Uterus (tissue), 4 donors: ENCODE measurements around the gene FGF14. TPM values are rescaled to one million over a fixed set of nuclear protein-coding genes. Genes with fewer than 3 reads are reported as not detected.

Source experiments
- DNase-seq, 2 donors: peaks; one replicate each; pipeline ENCODE4 v3.0.0-alpha.2; 2019 to 2020
- H3K27ac ChIP-seq, 2 donors: fragments of 200-600 bp; sonication (generic); 1 replicate in 1 of 2; 2 replicates in 1 of 2; pipeline ENCODE4 v1.5.1; 2016 to 2018
- H3K27me3 ChIP-seq, 2 donors: fragments of 200-600 bp; sonication (generic); one replicate each; pipeline ENCODE4 v1.5.1; 2018 to 2019; ENCODE audit warnings: control low read depth in 1 of 2
- H3K36me3 ChIP-seq, 2 donors: fragments of 200-600 bp; sonication (generic); one replicate each; pipeline ENCODE4 v1.5.1; 2019; ENCODE audit warnings: control low read depth in 1 of 2
- H3K4me1 ChIP-seq, 2 donors: fragments of 200-600 bp; sonication (generic); one replicate each; pipeline ENCODE4 v1.5.1; 2018 to 2019; ENCODE audit warnings: control low read depth in 1 of 2
- H3K4me3 ChIP-seq, 2 donors: fragments of 200-600 bp; sonication (generic); 1 replicate in 1 of 2; 2 replicates in 1 of 2; pipeline ENCODE4 v1.5.1; 2018 to 2019; ENCODE audit warnings: mild to moderate bottlenecking in 1 of 2
- H3K9me3 ChIP-seq, 2 donors: fragments of 200-600 bp; sonication (generic); one replicate each; pipeline ENCODE4 v1.5.1; 2019; ENCODE audit warnings: control low read depth in 1 of 2
- POLR2A ChIP-seq, 2 donors: fragments of 450-650 bp; IDR thresholded peaks; one replicate each; pipeline ENCODE4 v1.6.1; 2016; ENCODE audit warnings: antibody characterized with exemption in 2 of 2, mild to moderate bottlenecking in 1 of 2, moderate library complexity in 1 of 2
- intact Hi-C: fragments of 100-400 bp; cut with DNase I; formaldehyde crosslinking; loops from one replicate; pipeline ENCODE4 v1.15.1; 2023; ENCODE audit warnings: low total_unique reads
- total RNA-seq, 4 donors: library from RNA; depleted of rRNA in 3 of 4; stranded (reverse); fragments of >200 nt in 3 of 4; gene quantifications; one replicate each; pipeline versions ENCODE4 v1.1.0 to v1.2.4, GENCODE V29; 2014 to 2023
- TF ChIP-seq, protein P1 (sequence below), 4 experiments: fragments of 200-600 bp in 2 of 4; fragments of 450-650 bp in 2 of 4; sonication (generic) in 2 of 4; IDR thresholded peaks; one replicate each; pipeline ENCODE4 v1.5.1; 2016 to 2019; ENCODE audit warnings: antibody characterized with exemption in 4 of 4, mild to moderate bottlenecking in 2 of 4, moderate library complexity in 1 of 4
- donor health status: DM: yes; HTN: yes; CAD: no.

The FGF14 gene
- total RNA-seq, 4 donors from 2014 or later: under 0.01 to 0.98 (median 0.62) TPM; not detected in 1

DNA sequence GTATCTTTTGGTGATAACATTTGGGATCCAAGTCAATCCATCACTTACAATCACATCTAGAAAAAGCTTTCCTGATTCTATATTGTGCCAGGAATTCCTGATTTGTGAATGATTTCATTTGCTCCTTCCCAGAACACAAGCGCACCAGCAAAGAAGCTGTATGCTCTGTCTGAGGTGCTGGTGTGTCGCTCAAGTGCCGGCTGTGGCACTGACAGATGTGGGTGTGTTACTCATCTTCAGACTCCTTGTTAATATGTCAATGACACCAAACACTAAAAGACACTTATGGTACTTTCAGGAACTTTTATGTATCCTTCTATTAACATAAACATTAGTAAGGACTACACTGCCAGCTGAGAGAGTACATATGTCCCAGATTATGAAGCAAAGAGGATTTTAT is 520.3 kb downstream of the FGF14 start:
- no peak for DNase-seq
- Histone ChIP-seq H3K4me3 (no peak overlapping the region), H3K27me3 (no peaks in the 10 kb centered on the region), H3K36me3 (no peaks in the 10 kb centered on the region), H3K4me1 (no peaks in the 10 kb centered on the region), H3K9me3 (no peaks in the 10 kb centered on the region), H3K27ac (no peak overlapping the region)
- TF ChIP-seq, protein P1, sequence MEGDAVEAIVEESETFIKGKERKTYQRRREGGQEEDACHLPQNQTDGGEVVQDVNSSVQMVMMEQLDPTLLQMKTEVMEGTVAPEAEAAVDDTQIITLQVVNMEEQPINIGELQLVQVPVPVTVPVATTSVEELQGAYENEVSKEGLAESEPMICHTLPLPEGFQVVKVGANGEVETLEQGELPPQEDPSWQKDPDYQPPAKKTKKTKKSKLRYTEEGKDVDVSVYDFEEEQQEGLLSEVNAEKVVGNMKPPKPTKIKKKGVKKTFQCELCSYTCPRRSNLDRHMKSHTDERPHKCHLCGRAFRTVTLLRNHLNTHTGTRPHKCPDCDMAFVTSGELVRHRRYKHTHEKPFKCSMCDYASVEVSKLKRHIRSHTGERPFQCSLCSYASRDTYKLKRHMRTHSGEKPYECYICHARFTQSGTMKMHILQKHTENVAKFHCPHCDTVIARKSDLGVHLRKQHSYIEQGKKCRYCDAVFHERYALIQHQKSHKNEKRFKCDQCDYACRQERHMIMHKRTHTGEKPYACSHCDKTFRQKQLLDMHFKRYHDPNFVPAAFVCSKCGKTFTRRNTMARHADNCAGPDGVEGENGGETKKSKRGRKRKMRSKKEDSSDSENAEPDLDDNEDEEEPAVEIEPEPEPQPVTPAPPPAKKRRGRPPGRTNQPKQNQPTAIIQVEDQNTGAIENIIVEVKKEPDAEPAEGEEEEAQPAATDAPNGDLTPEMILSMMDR (IDR thresholded peaks at IDR 0.05): no peak
- no peak for TF ChIP-seq POLR2A (IDR thresholded peaks at IDR 0.05)
- intact Hi-C loops: no loop called here

DNA sequence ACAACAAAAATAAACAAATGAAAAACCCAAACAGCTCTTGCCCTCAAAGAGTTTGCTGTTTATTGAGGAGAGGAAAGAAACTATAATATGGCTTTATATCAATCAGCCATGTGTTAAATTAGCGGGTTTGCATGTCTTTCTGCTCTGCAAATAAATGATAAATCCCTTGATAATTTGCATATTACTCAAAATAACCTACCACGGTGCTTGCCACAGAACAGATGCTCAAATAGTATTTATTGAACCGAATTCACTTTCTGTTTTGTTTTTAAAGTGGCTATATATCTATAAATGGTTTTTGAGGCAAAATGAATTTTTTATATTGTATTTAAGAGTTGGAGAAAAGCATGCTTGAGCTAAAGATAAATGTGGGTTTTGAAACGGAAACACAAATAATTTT is 521.3 kb downstream of the FGF14 start:
- TF ChIP-seq POLR2A (IDR thresholded peaks at IDR 0.05): no peak
- TF ChIP-seq, protein P1 (IDR thresholded peaks at IDR 0.05): no peak
- Histone ChIP-seq H3K4me1 (no peaks in the 10 kb centered on the region), H3K27ac (no peak overlapping the region), H3K36me3 (no peaks in the 10 kb centered on the region), H3K4me3 (no peak overlapping the region), H3K27me3 (no peaks in the 10 kb centered on the region), H3K9me3 (no peaks in the 10 kb centered on the region)
- no peak for DNase-seq
- intact Hi-C loops: no loop called here

DNA sequence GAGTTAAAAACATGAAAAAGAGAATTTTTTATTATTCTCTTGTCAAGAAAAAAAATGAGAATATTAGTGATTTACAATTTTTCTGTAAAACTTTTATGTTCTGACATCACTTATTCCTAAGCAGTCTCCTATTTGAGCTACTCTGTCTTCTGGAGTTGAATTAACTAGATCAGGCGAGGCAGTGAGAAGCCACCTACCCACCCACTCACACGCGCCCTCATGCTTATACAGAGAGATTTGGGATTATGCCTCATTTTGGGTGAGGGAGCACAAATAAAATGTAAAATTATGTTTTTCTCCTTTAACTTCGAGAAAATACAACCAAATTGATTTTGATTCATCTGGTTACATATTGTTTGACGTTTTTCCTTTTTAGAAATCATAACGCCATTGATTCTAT is 524.9 kb downstream of the FGF14 start:
- Histone ChIP-seq H3K4me3 (no peak overlapping the region), H3K36me3 (no peaks in the 10 kb centered on the region), H3K27ac (no peak overlapping the region), H3K9me3 (no peaks in the 10 kb centered on the region), H3K27me3 (no peaks in the 10 kb centered on the region), H3K4me1 (no peaks in the 10 kb centered on the region)
- TF ChIP-seq, protein P1 (IDR thresholded peaks at IDR 0.05): no peak
- TF ChIP-seq POLR2A (IDR thresholded peaks at IDR 0.05): no peak
- intact Hi-C loops: no loop called here
- no peak for DNase-seq

DNA sequence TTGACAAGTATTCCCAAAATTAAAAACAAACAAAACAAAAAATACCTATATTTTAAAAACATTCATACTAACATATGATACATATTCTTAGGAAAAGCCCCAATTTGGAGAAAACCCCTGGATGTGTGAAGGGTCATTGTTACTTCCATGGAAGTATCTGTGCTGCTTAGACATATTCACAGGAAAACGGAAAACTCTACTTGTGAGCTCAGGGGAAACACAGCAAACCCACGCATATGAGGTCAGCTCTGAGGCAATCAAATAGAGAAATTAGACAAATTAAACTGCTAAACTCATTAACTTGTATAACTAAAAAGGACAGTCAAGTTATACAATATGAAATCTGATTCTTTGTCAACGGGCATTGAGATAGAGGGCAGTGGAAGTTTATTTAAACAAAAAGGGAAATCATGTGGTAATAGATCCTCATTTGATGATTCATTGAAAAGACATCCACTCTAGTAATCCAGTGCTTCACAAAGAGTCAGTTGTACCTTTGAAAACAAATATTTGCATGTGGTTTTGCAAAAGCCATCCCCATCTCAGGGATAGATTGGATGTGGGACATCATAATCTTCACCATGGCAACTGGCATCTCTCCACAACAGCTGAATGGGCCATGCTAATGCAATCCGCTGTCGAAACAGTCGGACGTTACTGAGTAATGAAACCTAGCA is 526.0 kb downstream of the FGF14 start:
- Histone ChIP-seq H3K27me3 (no peaks in the 10 kb centered on the region), H3K27ac (no peak overlapping the region), H3K9me3 (no peaks in the 10 kb centered on the region), H3K36me3 (no peaks in the 10 kb centered on the region), H3K4me3 (no peak overlapping the region), H3K4me1 (no peaks in the 10 kb centered on the region)
- intact Hi-C loops: no loop called here
- DNase-seq: no peak
- no peak for TF ChIP-seq POLR2A (IDR thresholded peaks at IDR 0.05)
- TF ChIP-seq, protein P1 (IDR thresholded peaks at IDR 0.05): no peak

DNA sequence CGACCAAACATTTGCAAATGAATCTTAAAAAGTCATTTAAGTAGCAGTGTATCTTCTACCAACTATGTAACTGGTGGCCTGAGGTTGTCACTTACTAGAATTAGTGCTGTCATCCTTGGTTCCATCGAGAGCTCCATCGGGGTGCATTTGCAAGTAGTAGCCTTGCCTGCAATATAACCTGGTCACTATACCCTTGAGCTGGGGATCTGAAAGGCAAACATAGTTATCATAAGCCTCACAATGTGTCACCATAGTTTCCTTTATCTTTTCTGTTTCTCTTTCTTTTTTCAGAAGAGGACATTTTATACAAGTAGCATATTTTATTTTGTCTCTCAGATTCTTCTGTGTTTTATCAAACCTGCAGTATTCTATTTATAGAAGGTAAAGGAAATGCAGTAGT is 526.8 kb downstream of the FGF14 start:
- no peaks in the 10 kb centered on the region for H3K9me3 ChIP-seq
- H3K4me1 ChIP-seq: no peaks in the 10 kb centered on the region
- no peaks in the 10 kb centered on the region for H3K36me3 ChIP-seq
- TF ChIP-seq, protein P1 (IDR thresholded peaks at IDR 0.05): no peak
- H3K4me3 ChIP-seq: no peak overlapping the region
- DNase-seq: no peak
- no peaks in the 10 kb centered on the region for H3K27me3 ChIP-seq
- intact Hi-C loops: no loop called here
- H3K27ac ChIP-seq: no peak overlapping the region
